ENCODE results near the gene GSK3A. TPM values are rescaled to one million over a fixed set of nuclear protein-coding genes. Genes with fewer than 3 reads are reported as not detected.
A peak's percentile ranks its signal among the peaks of the same experiment; 100 is the strongest.

GSK3A gene
- total and polyA plus RNA-seq, 2 of the 4 experiments (the other 2 are of a cell fraction) = 8.1 to 43.3 TPM

DNA sequence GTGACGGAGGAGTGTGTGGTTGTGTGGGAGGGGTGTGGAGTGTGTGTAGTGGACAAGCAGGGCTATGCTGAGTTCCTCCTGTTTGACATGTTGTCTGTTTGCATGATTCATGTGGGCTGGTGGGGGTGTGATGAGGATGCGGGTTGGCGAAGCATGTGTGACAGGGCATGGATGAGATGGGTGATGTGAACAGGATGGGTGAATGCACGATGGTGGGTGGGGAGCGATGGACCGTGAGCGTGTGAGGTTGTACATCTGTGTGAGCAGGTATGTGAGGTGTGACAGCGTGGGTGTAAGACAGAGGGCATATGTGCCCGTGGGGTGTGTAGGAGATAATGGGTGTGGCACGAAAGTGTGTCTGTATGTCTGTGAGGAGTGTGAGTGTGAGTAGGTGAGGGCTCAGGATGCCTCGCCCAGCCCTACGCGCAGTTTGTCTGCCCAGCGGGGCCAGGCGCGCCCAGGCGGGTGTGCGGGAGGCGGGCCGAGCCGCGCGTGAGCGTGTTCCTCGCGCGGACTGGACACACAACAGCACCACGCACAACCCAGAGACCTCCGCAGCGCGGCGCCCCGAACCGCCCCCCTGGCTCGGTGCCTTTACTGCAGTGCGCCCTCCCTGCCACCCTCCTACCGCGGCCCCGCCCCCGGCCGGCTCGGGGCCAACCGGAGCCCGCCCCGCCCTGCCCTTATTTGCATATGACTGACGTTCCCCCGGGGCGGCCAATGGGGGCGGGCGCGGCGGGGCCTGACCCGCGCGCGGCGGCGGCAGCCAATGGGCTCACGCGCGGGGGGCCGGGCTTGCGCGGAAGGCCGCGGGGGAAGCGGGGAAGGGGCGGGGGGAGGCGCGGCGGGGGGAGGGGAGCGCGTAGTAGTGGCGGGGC lies 41.0 kb upstream of the GSK3A start:
- in situ Hi-C loops (cut with MboI; ENCODE audit: low sequenced_read_pairs) = no loop called here
- 18% methylated on average over 7 of the region's 74 CpGs; no CpG with 5 or more reads in 1 of the 2 experiments for WGBS, 2 experiments (ENCODE audit: extremely low coverage in 2 of 2, insufficient read length in 1 of 2)
- peak overlapping the region; percentile 89 for H3K4me3 ChIP-seq (ENCODE audit: insufficient read depth, low read depth, low read length)
- peak overlapping the region; percentile 95 for H3K4me2 ChIP-seq (ENCODE audit: low read depth, low read length)
- peak overlapping the region; percentile 65 for H2BK120ac ChIP-seq (ENCODE audit: low read depth, low read length)
- POLR2A ChIA-PET (ENCODE audit: unreplicated experiment) = no interaction called here
- intact Hi-C loops (cut with micrococcal nuclease) = no loop called here
- CTCF ChIA-PET = interaction anchor here (0.7 kb wide), 1 partner anchor 124 kb away, joined by 4 read pairs; no protein-coding TSS in a partner anchor
- H3K23ac ChIP-seq (ENCODE audit: low read depth, low read length) = peak overlapping the region; percentile 92
- peak overlapping the region; percentile 91 for H4K91ac ChIP-seq (ENCODE audit: insufficient read depth, low read depth, low read length)
- H2BK15ac ChIP-seq (ENCODE audit: low read depth, low read length) = peak overlapping the region; percentile 73
- ATAC-seq (ENCODE audit: low read depth) = peak; percentile 77
- H3K36me3 ChIP-seq (ENCODE audit: control insufficient read depth, insufficient read depth, low read length) = peaks cover 15% of the 10 kb centered on the region
- H3K18ac ChIP-seq (ENCODE audit: low read depth, low read length) = peak overlapping the region; percentile 63
- H3K4me1 ChIP-seq (ENCODE audit: control insufficient read depth, insufficient read depth, low read length) = peaks cover 50% of the 10 kb centered on the region
- peak overlapping the region; percentile 84 for H3K27ac ChIP-seq (ENCODE audit: insufficient read depth, low read length)
- H3K27me3 ChIP-seq (ENCODE audit: control insufficient read depth, insufficient read depth, low read length) = no peaks in the 10 kb centered on the region
- H4K5ac ChIP-seq (ENCODE audit: low read depth, low read length) = peak overlapping the region; percentile 66
- H2AFZ ChIP-seq (replicated peaks; ENCODE audit: low read length, poor library complexity) = peak overlapping the region; percentile 88
- peak; percentile 87 for DNase-seq
- peak overlapping the region; percentile 63; the same call in 1 of the 2 replicates for H2BK20ac ChIP-seq (ENCODE audit: low read depth, low read length)
- H4K20me1 ChIP-seq (ENCODE audit: insufficient read depth, low read length) = peaks cover 49% of the 10 kb centered on the region
- H3K9ac ChIP-seq (ENCODE audit: low read depth, low read length) = peak overlapping the region; percentile 41
- dilution Hi-C loops (cut with HindIII; ENCODE audit: low sequenced_read_pairs, unreplicated experiment) = no loop called here
- TF ChIP-seq RCOR1 (IDR thresholded peaks at IDR 0.05; ENCODE audit: insufficient replicate concordance, low read length) (no peak), FOS (IDR thresholded peaks at IDR 0.05; ENCODE audit: low read depth, low read length) (no peak), POLR2A (IDR thresholded peaks at IDR 0.05; ENCODE audit: low read depth, low read length) (no peak), BHLHE40 (IDR thresholded peaks at IDR 0.05; ENCODE audit: low read depth, low read length) (no peak), CHD1 (IDR thresholded peaks at IDR 0.05; ENCODE audit: low read depth, low read length) (no peak), RFX5 (IDR thresholded peaks at IDR 0.05; ENCODE audit: low read depth, low read length) (no peak), MAZ (IDR thresholded peaks at IDR 0.05; ENCODE audit: borderline replicate concordance, low read depth, low read length) (peak; percentile 77; the same call in 1 of the 2 replicates), RAD21 (IDR thresholded peaks at IDR 0.05; ENCODE audit: low read length) (no peak), MXI1 (IDR thresholded peaks at IDR 0.05; ENCODE audit: borderline replicate concordance, low read depth, low read length) (peak; percentile 37), SMC3 (IDR thresholded peaks at IDR 0.05; ENCODE audit: low read depth, low read length) (no peak), NFE2L2 (IDR thresholded peaks at IDR 0.05; ENCODE audit: low read depth, low read length) (no peak)
- TF ChIP-seq, protein P1, sequence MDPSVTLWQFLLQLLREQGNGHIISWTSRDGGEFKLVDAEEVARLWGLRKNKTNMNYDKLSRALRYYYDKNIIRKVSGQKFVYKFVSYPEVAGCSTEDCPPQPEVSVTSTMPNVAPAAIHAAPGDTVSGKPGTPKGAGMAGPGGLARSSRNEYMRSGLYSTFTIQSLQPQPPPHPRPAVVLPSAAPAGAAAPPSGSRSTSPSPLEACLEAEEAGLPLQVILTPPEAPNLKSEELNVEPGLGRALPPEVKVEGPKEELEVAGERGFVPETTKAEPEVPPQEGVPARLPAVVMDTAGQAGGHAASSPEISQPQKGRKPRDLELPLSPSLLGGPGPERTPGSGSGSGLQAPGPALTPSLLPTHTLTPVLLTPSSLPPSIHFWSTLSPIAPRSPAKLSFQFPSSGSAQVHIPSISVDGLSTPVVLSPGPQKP (IDR thresholded peaks at IDR 0.05; ENCODE audit: borderline replicate concordance, low read depth, low read length) = no peak
- H3K9me3 ChIP-seq (ENCODE audit: control insufficient read depth, insufficient read depth, low read length) = no peaks in the 10 kb centered on the region
- H3K4ac ChIP-seq (ENCODE audit: low read depth, low read length) = peak overlapping the region; percentile 95
- H3K79me1 ChIP-seq (ENCODE audit: low read depth in 1 of 2, low read length in 2 of 2) = peaks cover 39 to 70% of the 10 kb centered on the region in 2 experiments
- no TSS peak for BruUV-seq (replicated peaks)
- peak overlapping the region; percentile 98 for H2AK9ac ChIP-seq (replicated peaks; ENCODE audit: low read depth, low read length, poor library complexity)
- H2BK5ac ChIP-seq (ENCODE audit: low read depth, low read length, poor library complexity, severe bottlenecking) = peak overlapping the region; percentile 93
- H2AK5ac ChIP-seq (ENCODE audit: low read depth, low read length) = peak overlapping the region; percentile 99
- H4K8ac ChIP-seq (ENCODE audit: low read depth in 2 of 2, low read length in 2 of 2) = peak overlapping the region; percentile 22 to 80
- H3K9me1 ChIP-seq (ENCODE audit: insufficient read depth, low read length) = peaks cover 16% of the 10 kb centered on the region
- H3K14ac ChIP-seq (replicated peaks; ENCODE audit: low read depth, low read length) = peak overlapping the region; percentile 61
- no peak overlapping the region for H3K56ac ChIP-seq (ENCODE audit: extremely low read depth, insufficient read depth, low read length)

Data from IMR-90 (cell line).